DMS 273 (cell line): ENCODE results near the gene ANAPC13.

Source experiments
- DNase-seq: peaks from one replicate; lab custom pipeline; 2025; ENCODE audit not compliant: unreplicated experiment; lab: John Stamatoyannopoulos, UW

The ANAPC13 gene

GRCh38 chr3:134483195-134483900 lies 2.4 kb downstream of the ANAPC13 start:
- DNase-seq = no peak

- DNase-seq = no peak
Observed at GRCh38 chr3:134482622-134483021, 3.2 kb downstream of the ANAPC13 start.

GRCh38 chr3:134481166-134481565 lies 4.6 kb downstream of the ANAPC13 start:
- no peak for DNase-seq

- no peak for DNase-seq
Observed at GRCh38 chr3:134480546-134480945, 5.2 kb downstream of the ANAPC13 start.

- no peak for DNase-seq
Observed at GRCh38 chr3:134477938-134478337, 7.8 kb downstream of the ANAPC13 start.

GRCh38 chr3:134477002-134477401 lies 8.8 kb downstream of the ANAPC13 start:
- DNase-seq = no peak

- DNase-seq = no peak
Observed at GRCh38 chr3:134476306-134476705, 9.5 kb downstream of the ANAPC13 start.

GRCh38 chr3:134474956-134475355 lies 10.8 kb downstream of the ANAPC13 start:
- no peak for DNase-seq

- peak; percentile 95 for DNase-seq
Observed at GRCh38 chr3:134473868-134474546, 11.8 kb downstream of the ANAPC13 start.

GRCh38 chr3:134472831-134473230 lies 13.0 kb downstream of the ANAPC13 start:
- DNase-seq = no peak

GRCh38 chr3:134471521-134472193 lies 14.1 kb downstream of the ANAPC13 start:
- DNase-seq = no peak

GRCh38 chr3:134468519-134468918 lies 17.3 kb downstream of the ANAPC13 start:
- DNase-seq = no peak

- DNase-seq = no peak
Observed at GRCh38 chr3:134466331-134466730, 19.5 kb downstream of the ANAPC13 start.

- DNase-seq = no peak
Observed at GRCh38 chr3:134464689-134465365, 21.0 kb downstream of the ANAPC13 start.

- peak; percentile 29 for DNase-seq
Observed at GRCh38 chr3:134464064-134464688, 21.6 kb downstream of the ANAPC13 start.

GRCh38 chr3:134463676-134464063 lies 22.1 kb downstream of the ANAPC13 start:
- no peak for DNase-seq

GRCh38 chr3:134462331-134462941 lies 23.3 kb downstream of the ANAPC13 start:
- DNase-seq = no peak

GRCh38 chr3:134460965-134461364 lies 24.8 kb downstream of the ANAPC13 start:
- no peak for DNase-seq

- no peak for DNase-seq
Observed at GRCh38 chr3:134459562-134459961, 26.2 kb downstream of the ANAPC13 start.

GRCh38 chr3:134458406-134458945 lies 27.3 kb downstream of the ANAPC13 start:
- DNase-seq = no peak
